Astrocyte (in vitro differentiated cells and primary cell): ENCODE results near the gene PEX14. TPM values are rescaled to one million over a fixed set of nuclear protein-coding genes. Genes with fewer than 3 reads are reported as not detected.

Source experiments
- DNase-seq: peaks from one replicate; pipeline ENCODE4 v3.0.0-alpha.2; 2010; ENCODE audit warnings: low read depth
- FAIRE-seq: peaks from 2 replicates; lab custom pipeline; 2011; peaks lifted over from hg19 to GRCh38; lab: Jason Lieb, UNC
- H2AFZ ChIP-seq: 2 replicates; pipeline ENCODE4 v1.6.0; 2012; ENCODE audit warnings: low read depth, low read length, inconsistent platforms
- H3K27ac ChIP-seq: 2 replicates; pipeline ENCODE4 v1.5.1; 2011; ENCODE audit warnings: low read depth, low read length, inconsistent platforms
- H3K27me3 ChIP-seq: 2 replicates; pipeline ENCODE4 v1.6.0; 2011; ENCODE audit warnings: low read length, inconsistent platforms; ENCODE audit not compliant: insufficient read depth
- H3K36me3 ChIP-seq: 2 replicates; pipeline ENCODE4 v1.5.1; 2011; ENCODE audit warnings: low read length, inconsistent platforms; ENCODE audit not compliant: insufficient read depth
- H3K4me1 ChIP-seq: 2 replicates; pipeline ENCODE4 v1.5.1; 2011; ENCODE audit warnings: low read length, inconsistent platforms; ENCODE audit not compliant: insufficient read depth
- H3K4me2 ChIP-seq: 2 replicates; pipeline ENCODE4 v1.6.0; 2012; ENCODE audit warnings: low read length, inconsistent platforms
- H3K4me3 ChIP-seq: 2 replicates; pipeline ENCODE4 v1.5.1; 2011; ENCODE audit warnings: low read depth, mild to moderate bottlenecking, low read length, inconsistent platforms; ENCODE audit not compliant: insufficient read depth
- H3K79me2 ChIP-seq: 2 replicates; pipeline ENCODE4 v1.6.0; 2012; ENCODE audit warnings: mild to moderate bottlenecking, low read length, inconsistent platforms; ENCODE audit not compliant: insufficient read depth
- H3K9ac ChIP-seq: 2 replicates; pipeline ENCODE4 v1.6.0; 2012; ENCODE audit warnings: mild to moderate bottlenecking, low read length, inconsistent platforms
- H3K9me3 ChIP-seq: 2 replicates; pipeline ENCODE4 v1.5.1; 2012; ENCODE audit warnings: low read depth, mild to moderate bottlenecking, low read length, inconsistent platforms; ENCODE audit not compliant: insufficient read depth
- H4K20me1 ChIP-seq: 2 replicates; pipeline ENCODE4 v1.6.0; 2012; ENCODE audit warnings: low read length, inconsistent platforms; ENCODE audit not compliant: insufficient read depth
- H3K27ac Mint-ChIP-seq: one replicate; pipeline ENCODE4 v1.8.0; 2021; ENCODE audit warnings: mild to moderate bottlenecking, mixed read lengths; ENCODE audit not compliant: unreplicated experiment
- H3K27me3 Mint-ChIP-seq: one replicate; pipeline ENCODE4 v1.8.0; 2021; ENCODE audit warnings: low read depth, mixed read lengths; ENCODE audit not compliant: unreplicated experiment
- H3K36me3 Mint-ChIP-seq: one replicate; pipeline ENCODE4 v1.8.0; 2021; ENCODE audit warnings: low read depth, mixed read lengths; ENCODE audit not compliant: unreplicated experiment
- H3K4me1 Mint-ChIP-seq: one replicate; pipeline ENCODE4 v1.8.0; 2021; ENCODE audit warnings: low read depth, mixed read lengths; ENCODE audit not compliant: unreplicated experiment
- H3K4me3 Mint-ChIP-seq: one replicate; pipeline ENCODE4 v1.8.0; 2021; ENCODE audit warnings: mild to moderate bottlenecking, moderate library complexity, mixed read lengths; ENCODE audit not compliant: unreplicated experiment
- H3K9me3 Mint-ChIP-seq: one replicate; pipeline ENCODE4 v1.8.0; 2021; ENCODE audit warnings: mild to moderate bottlenecking, mixed read lengths; ENCODE audit not compliant: unreplicated experiment
- EZH2 ChIP-seq: IDR thresholded peaks from 2 replicates; pipeline ENCODE4 v1.6.1; 2012; ENCODE audit warnings: mild to moderate bottlenecking, low read length, inconsistent platforms; ENCODE audit not compliant: insufficient read depth
- total RNA-seq: library from RNA; stranded (reverse); gene quantifications from 2 replicates; pipeline ENCODE4 v1.2.1, GENCODE V29; 2021
- TF ChIP-seq, protein P1 (sequence below): IDR thresholded peaks from 2 replicates; pipeline ENCODE4 v1.5.1; 2011; ENCODE audit warnings: low read depth, mild to moderate bottlenecking, inconsistent platforms, low read length, moderate library complexity; ENCODE audit not compliant: insufficient read depth

The PEX14 gene
- total RNA-seq, 1 donor from 2014 or later: 23.3 TPM

DNA sequence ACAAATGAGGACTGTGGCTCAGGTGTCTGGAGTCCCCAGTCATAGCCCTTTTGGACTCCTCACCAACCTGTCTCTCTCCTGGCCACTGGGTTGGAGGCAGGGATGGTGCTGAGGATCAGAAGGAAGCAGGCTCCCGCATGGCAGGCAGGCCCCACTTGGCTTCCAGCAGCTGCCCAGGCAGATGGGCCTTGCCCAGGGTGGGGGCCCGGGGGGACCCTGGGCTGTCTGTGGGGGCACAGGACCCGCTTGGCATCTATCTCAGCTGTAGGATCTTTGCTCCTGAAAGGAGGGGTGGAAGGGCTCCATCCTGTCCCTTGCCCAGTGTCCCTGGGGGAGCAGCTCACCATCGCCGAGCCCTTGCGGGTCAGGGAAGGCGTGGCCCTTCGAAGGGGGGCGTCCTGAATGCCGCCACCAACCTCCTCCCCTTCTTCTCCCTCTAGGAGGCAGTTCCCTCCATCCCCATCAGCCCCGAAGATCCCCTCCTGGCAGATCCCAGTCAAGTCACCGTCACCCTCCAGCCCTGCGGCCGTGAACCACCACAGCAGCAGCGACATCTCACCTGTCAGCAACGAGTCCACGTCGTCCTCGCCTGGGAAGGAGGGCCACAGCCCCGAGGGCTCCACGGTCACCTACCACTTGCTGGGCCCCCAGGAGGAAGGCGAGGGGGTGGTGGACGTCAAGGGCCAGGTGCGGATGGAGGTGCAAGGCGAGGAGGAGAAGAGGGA lies 154.5 kb downstream of the PEX14 start:
- H3K36me3 Mint-ChIP-seq: peaks cover 9% of the 10 kb centered on the region
- H3K27me3 ChIP-seq: no peaks in the 10 kb centered on the region
- TF ChIP-seq, protein P1, sequence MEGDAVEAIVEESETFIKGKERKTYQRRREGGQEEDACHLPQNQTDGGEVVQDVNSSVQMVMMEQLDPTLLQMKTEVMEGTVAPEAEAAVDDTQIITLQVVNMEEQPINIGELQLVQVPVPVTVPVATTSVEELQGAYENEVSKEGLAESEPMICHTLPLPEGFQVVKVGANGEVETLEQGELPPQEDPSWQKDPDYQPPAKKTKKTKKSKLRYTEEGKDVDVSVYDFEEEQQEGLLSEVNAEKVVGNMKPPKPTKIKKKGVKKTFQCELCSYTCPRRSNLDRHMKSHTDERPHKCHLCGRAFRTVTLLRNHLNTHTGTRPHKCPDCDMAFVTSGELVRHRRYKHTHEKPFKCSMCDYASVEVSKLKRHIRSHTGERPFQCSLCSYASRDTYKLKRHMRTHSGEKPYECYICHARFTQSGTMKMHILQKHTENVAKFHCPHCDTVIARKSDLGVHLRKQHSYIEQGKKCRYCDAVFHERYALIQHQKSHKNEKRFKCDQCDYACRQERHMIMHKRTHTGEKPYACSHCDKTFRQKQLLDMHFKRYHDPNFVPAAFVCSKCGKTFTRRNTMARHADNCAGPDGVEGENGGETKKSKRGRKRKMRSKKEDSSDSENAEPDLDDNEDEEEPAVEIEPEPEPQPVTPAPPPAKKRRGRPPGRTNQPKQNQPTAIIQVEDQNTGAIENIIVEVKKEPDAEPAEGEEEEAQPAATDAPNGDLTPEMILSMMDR: no peak
- no peak for TF ChIP-seq EZH2
- no peak for DNase-seq
- no peaks in the 10 kb centered on the region for H3K4me1 Mint-ChIP-seq
- no peaks in the 10 kb centered on the region for H3K9me3 ChIP-seq
- no peaks in the 10 kb centered on the region for H3K27me3 Mint-ChIP-seq
- H3K4me3 ChIP-seq: no peak overlapping the region
- no peak overlapping the region for H3K27ac ChIP-seq
- no peak overlapping the region for H3K4me2 ChIP-seq
- H3K4me3 Mint-ChIP-seq: no peak overlapping the region
- no peak overlapping the region for H2AFZ ChIP-seq
- no peaks in the 10 kb centered on the region for H3K79me2 ChIP-seq
- H3K4me1 ChIP-seq: peaks cover 3% of the 10 kb centered on the region
- FAIRE-seq: no peak
- H3K36me3 ChIP-seq: no peaks in the 10 kb centered on the region
- no peaks in the 10 kb centered on the region for H3K9me3 Mint-ChIP-seq
- H4K20me1 ChIP-seq: no peaks in the 10 kb centered on the region
- no peak overlapping the region for H3K9ac ChIP-seq
- no peak overlapping the region for H3K27ac Mint-ChIP-seq

DNA sequence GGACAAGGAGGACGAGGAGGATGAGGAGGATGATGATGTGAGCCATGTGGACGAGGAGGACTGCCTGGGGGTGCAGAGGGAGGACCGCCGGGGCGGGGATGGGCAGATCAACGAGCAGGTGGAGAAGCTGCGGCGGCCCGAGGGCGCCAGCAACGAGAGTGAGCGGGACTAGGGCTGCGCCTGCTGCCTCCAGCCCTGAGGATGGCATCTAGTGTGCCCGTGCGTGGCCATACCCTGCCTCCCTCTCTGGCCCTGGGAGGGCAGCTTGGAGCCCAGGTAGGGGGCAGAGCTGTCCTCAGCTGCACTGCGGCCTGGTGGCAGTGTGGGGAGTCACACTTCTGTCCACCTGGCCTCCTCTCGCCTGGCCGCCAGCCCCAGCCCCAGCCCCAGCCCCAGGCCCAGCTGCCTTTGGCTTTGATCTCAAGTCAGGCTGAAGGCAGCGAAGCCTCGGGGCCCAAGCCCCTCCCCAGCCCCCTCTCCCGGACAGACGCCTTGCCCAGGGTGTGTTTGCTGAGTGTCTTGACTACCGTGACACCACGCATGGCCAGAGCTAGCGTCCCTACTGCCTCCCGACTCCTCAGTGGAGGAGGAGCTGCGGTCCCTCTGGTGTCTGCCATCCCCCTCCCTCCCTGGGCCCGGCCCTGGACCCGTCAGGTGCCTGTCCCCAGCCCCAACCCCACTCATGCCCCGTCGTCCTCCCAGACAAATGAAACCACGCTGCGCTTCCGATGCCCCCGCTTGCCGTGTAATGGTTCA lies 155.2 kb downstream of the PEX14 start:
- no peak overlapping the region for H3K27ac Mint-ChIP-seq
- no peaks in the 10 kb centered on the region for H3K79me2 ChIP-seq
- FAIRE-seq: no peak

More for the DNA sequence above, 155.2 kb downstream of the PEX14 start:
- H3K27me3 ChIP-seq: no peaks in the 10 kb centered on the region
- TF ChIP-seq, protein P1: no peak
- no peak for TF ChIP-seq EZH2
- no peak overlapping the region for H3K4me3 Mint-ChIP-seq
- H3K4me2 ChIP-seq: no peak overlapping the region
- H3K4me1 ChIP-seq: peaks cover 3% of the 10 kb centered on the region
- no peaks in the 10 kb centered on the region for H3K27me3 Mint-ChIP-seq
- H3K4me3 ChIP-seq: no peak overlapping the region
- H3K27ac ChIP-seq: no peak overlapping the region
- DNase-seq: no peak
- H3K36me3 ChIP-seq: no peaks in the 10 kb centered on the region
- H3K36me3 Mint-ChIP-seq: peaks cover 5% of the 10 kb centered on the region
- no peaks in the 10 kb centered on the region for H3K9me3 Mint-ChIP-seq
- no peak overlapping the region for H2AFZ ChIP-seq
- H4K20me1 ChIP-seq: no peaks in the 10 kb centered on the region
- H3K9ac ChIP-seq: no peak overlapping the region
- H3K9me3 ChIP-seq: no peaks in the 10 kb centered on the region
- no peaks in the 10 kb centered on the region for H3K4me1 Mint-ChIP-seq
